Karpas-422 (cell line): ENCODE data around the gene OPRM1. TPM values are rescaled to one million over a fixed set of nuclear protein-coding genes. Genes with fewer than 3 reads are reported as not detected.
"Not testable (repeated sequence)": the region's sequence is repeated elsewhere in the genome, so short reads cannot be mapped to it uniquely, and the experiment has no call there.

Source experiments
- DNase-seq: peaks from one replicate; pipeline ENCODE4 v3.0.0-alpha.2; 2015
- H2AFZ ChIP-seq: fragments of 200-600 bp; sonication (generic); 2 replicates; pipeline ENCODE4 v1.6.1; 2014; ENCODE audit warnings: antibody characterized with exemption, low read length, mixed read lengths
- H3K27ac ChIP-seq: fragments of 200-600 bp; sonication (generic); 2 replicates; pipeline ENCODE4 v1.5.1; 2014; ENCODE audit warnings: mild to moderate bottlenecking, low read length, moderate library complexity
- H3K27me3 ChIP-seq: fragments of 200-600 bp; sonication (generic); 2 replicates; pipeline ENCODE4 v1.6.1; 2014; ENCODE audit warnings: low read length, mixed read lengths
- H3K36me3 ChIP-seq: fragments of 200-600 bp; sonication (generic); 2 replicates; pipeline ENCODE4 v1.6.1; 2014; ENCODE audit warnings: low read length, mixed read lengths; ENCODE audit not compliant: insufficient read depth
- H3K4me1 ChIP-seq: fragments of 200-600 bp; sonication (generic); 2 replicates; pipeline ENCODE4 v1.6.1; 2014; ENCODE audit warnings: mild to moderate bottlenecking, low read length, mixed read lengths
- H3K4me2 ChIP-seq: fragments of 200-600 bp; sonication (generic); 2 replicates; pipeline ENCODE4 v1.6.1; 2014; ENCODE audit warnings: low read length, low read depth, mild to moderate bottlenecking; ENCODE audit not compliant: poor library complexity, severe bottlenecking
- H3K4me3 ChIP-seq: fragments of 200-600 bp; sonication (generic); 2 replicates; pipeline ENCODE4 v1.5.1; 2014; ENCODE audit warnings: mild to moderate bottlenecking, antibody characterized with exemption, low read length, mixed read lengths
- H3K79me2 ChIP-seq: fragments of 200-600 bp; sonication (generic); 2 replicates; pipeline ENCODE4 v1.6.1; 2014; ENCODE audit warnings: mild to moderate bottlenecking, low read length, mixed read lengths
- H3K9ac ChIP-seq: fragments of 200-600 bp; sonication (generic); 2 replicates; pipeline ENCODE4 v1.6.0; 2014; ENCODE audit warnings: low read length
- H3K9me2 ChIP-seq: fragments of 200-600 bp; sonication (generic), shearing (Covaris generic); replicated peaks from 2 replicates; pipeline ENCODE4 v1.6.0; 2014; ENCODE audit warnings: mild to moderate bottlenecking, low read length, moderate library complexity; ENCODE audit not compliant: insufficient read depth
- H3K9me3 ChIP-seq: fragments of 300-700, 200-600 bp; sonication (generic); 2 replicates; pipeline ENCODE4 v1.6.1; 2014; ENCODE audit warnings: low read length, mixed read lengths
- H4K20me1 ChIP-seq: fragments of 200-600 bp; sonication (generic); 2 replicates; pipeline ENCODE4 v1.6.1; 2014; ENCODE audit warnings: mild to moderate bottlenecking, antibody characterized with exemption, low read length, low read depth; ENCODE audit not compliant: insufficient read depth
- total RNA-seq: library from RNA; depleted of rRNA; stranded (reverse); fragments of >200 nt; shearing (Covaris generic); gene quantifications from 2 replicates; pipeline ENCODE4 v1.2.3, GENCODE V29; 2014; ENCODE audit warnings: low replicate concordance

The OPRM1 gene
- total RNA-seq, 1 experiment from 2014 or later = not detected

- H3K4me2 ChIP-seq = no peak overlapping the region
- no peaks in the 10 kb centered on the region for H3K36me3 ChIP-seq
- no peak overlapping the region for H3K4me3 ChIP-seq
- DNase-seq = no peak
- H3K27me3 ChIP-seq = no peaks in the 10 kb centered on the region
- no peaks in the 10 kb centered on the region for H4K20me1 ChIP-seq
- H3K27ac ChIP-seq = no peak overlapping the region
- H3K79me2 ChIP-seq = no peaks in the 10 kb centered on the region
- H3K9ac ChIP-seq = no peak overlapping the region
- H2AFZ ChIP-seq = no peak overlapping the region
- no peaks in the 10 kb centered on the region for H3K9me2 ChIP-seq
- no peaks in the 10 kb centered on the region for H3K9me3 ChIP-seq
- H3K4me1 ChIP-seq = peaks cover 4% of the 10 kb centered on the region; the same call in 1 of the 2 replicates
Measured at GRCh38 chr6:154233383-154233782, 194.3 kb downstream of the OPRM1 start.

DNA sequence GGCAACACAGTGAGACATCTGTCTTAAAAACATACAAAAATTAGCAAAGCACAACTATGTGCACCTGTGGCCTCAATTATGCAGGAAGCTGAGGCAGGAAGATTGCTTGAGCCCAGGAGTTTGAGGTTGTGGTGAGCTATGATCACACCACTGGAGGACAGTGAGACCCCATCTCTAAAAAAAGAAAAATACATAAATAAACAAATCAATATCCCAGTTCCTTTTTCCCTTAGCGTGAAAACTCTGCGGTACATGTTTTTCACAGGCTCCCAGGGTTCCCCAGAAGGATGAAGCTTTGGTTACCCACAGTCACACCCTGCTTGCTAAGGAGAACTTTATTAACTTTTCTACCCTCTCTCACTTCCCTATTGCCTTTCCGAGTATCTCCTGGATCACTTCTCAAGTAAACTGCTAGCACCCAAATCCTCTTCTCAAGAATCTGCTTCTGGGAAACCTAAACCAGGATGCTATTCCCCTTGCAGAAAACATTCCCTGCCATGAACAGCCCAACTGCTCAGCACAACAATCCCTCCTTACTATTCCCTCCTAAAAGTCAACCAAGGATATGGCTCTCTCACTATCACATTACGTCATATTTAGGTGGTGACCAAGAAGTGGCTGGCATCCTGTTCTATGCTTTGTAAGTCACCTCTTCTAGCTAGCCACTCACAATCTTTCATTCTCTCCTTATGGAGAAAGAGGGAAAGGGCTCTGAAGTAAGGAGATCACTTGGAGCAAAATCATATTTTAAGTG is 195.2 kb downstream of the OPRM1 start:
- H3K9me3 ChIP-seq = no peaks in the 10 kb centered on the region
- H3K4me1 ChIP-seq = peaks cover 4% of the 10 kb centered on the region; the same call in 1 of the 2 replicates
- no peaks in the 10 kb centered on the region for H3K36me3 ChIP-seq
- no peak overlapping the region for H3K9ac ChIP-seq
- no peak overlapping the region for H3K4me2 ChIP-seq
- DNase-seq = no peak
- no peak overlapping the region for H3K4me3 ChIP-seq
- H3K9me2 ChIP-seq = no peaks in the 10 kb centered on the region
- H3K27me3 ChIP-seq = no peaks in the 10 kb centered on the region
- no peaks in the 10 kb centered on the region for H4K20me1 ChIP-seq
- H3K27ac ChIP-seq = no peak overlapping the region
- H3K79me2 ChIP-seq = no peaks in the 10 kb centered on the region
- no peak overlapping the region for H2AFZ ChIP-seq

- Histone ChIP-seq H3K4me3 (no peak overlapping the region), H3K4me2 (no peak overlapping the region), H3K27ac (no peak overlapping the region), H3K9me3 (no peaks in the 10 kb centered on the region), H3K9ac (no peak overlapping the region), H2AFZ (no peak overlapping the region), H3K27me3 (no peaks in the 10 kb centered on the region), H3K9me2 (no peaks in the 10 kb centered on the region), H3K79me2 (no peaks in the 10 kb centered on the region), H3K4me1 (no peaks in the 10 kb centered on the region), H3K36me3 (no peaks in the 10 kb centered on the region), H4K20me1 (no peaks in the 10 kb centered on the region)
- no peak for DNase-seq
Measured at GRCh38 chr6:154236646-154237301, 197.7 kb downstream of the OPRM1 start.

DNA sequence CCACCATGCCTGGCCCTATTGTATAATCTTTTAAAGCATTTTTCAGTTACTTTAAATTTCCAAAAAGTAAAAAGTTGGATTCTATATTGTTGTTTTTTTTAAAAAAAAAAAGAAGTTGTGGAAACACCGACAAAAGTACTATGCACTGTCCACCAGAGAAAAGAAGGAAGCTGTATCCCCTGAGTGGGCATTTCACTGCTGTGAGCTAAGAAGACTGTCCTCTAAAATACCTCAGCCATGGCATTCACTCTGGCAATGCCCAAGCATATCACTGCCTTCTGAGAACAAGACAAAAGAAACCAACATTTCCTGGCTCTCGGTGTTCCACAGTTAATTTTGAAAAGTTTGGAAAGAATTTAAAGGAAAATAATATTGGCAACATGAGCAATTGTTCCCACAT is 199.8 kb downstream of the OPRM1 start:
- H2AFZ ChIP-seq = no peak overlapping the region
- no peaks in the 10 kb centered on the region for H4K20me1 ChIP-seq
- H3K9ac ChIP-seq = no peak overlapping the region
- DNase-seq = no peak
- H3K27ac ChIP-seq = no peak overlapping the region
- H3K79me2 ChIP-seq = no peaks in the 10 kb centered on the region
- H3K4me3 ChIP-seq = no peak overlapping the region
- H3K36me3 ChIP-seq = no peaks in the 10 kb centered on the region
- no peak overlapping the region for H3K4me2 ChIP-seq
- no peaks in the 10 kb centered on the region for H3K9me2 ChIP-seq
- no peaks in the 10 kb centered on the region for H3K4me1 ChIP-seq
- H3K27me3 ChIP-seq = no peaks in the 10 kb centered on the region
- H3K9me3 ChIP-seq = no peaks in the 10 kb centered on the region

GRCh38 chr6:154239392-154239791 is 200.4 kb downstream of the OPRM1 start:
- Histone ChIP-seq H3K27me3 (no peaks in the 10 kb centered on the region), H3K9me3 (no peaks in the 10 kb centered on the region), H4K20me1 (no peaks in the 10 kb centered on the region), H3K9me2 (no peaks in the 10 kb centered on the region), H3K79me2 (no peaks in the 10 kb centered on the region), H3K27ac (no peak overlapping the region), H3K36me3 (no peaks in the 10 kb centered on the region), H3K4me2 (no peak overlapping the region), H3K4me1 (no peaks in the 10 kb centered on the region), H2AFZ (no peak overlapping the region), H3K9ac (no peak overlapping the region), H3K4me3 (no peak overlapping the region)
- DNase-seq = no peak

- H3K9me3 ChIP-seq, DNase-seq, H4K20me1 ChIP-seq, H3K36me3 ChIP-seq, H3K4me2 ChIP-seq, H3K9ac ChIP-seq, H3K27ac ChIP-seq, H3K9me2 ChIP-seq, H3K4me3 ChIP-seq, H3K4me1 ChIP-seq, H3K27me3 ChIP-seq, H3K79me2 ChIP-seq, H2AFZ ChIP-seq: not testable (repeated sequence)
Measured at GRCh38 chr6:154241061-154241460, 202.0 kb downstream of the OPRM1 start.

GRCh38 chr6:154241581-154241980 is 202.5 kb downstream of the OPRM1 start:
- Histone ChIP-seq H2AFZ (no peak overlapping the region), H3K4me2 (no peak overlapping the region), H3K9ac (no peak overlapping the region), H3K9me2 (no peaks in the 10 kb centered on the region), H3K9me3 (no peaks in the 10 kb centered on the region), H3K36me3 (no peaks in the 10 kb centered on the region), H3K27me3 (no peaks in the 10 kb centered on the region), H3K4me1 (no peaks in the 10 kb centered on the region), H3K79me2 (no peaks in the 10 kb centered on the region), H3K4me3 (no peak overlapping the region), H3K27ac (no peak overlapping the region), H4K20me1 (no peaks in the 10 kb centered on the region)
- DNase-seq = no peak

- Histone ChIP-seq H3K79me2 (no peaks in the 10 kb centered on the region), H3K27ac (no peak overlapping the region), H2AFZ (no peak overlapping the region), H3K9ac (no peak overlapping the region), H3K4me1 (no peaks in the 10 kb centered on the region), H4K20me1 (no peaks in the 10 kb centered on the region), H3K36me3 (no peaks in the 10 kb centered on the region), H3K9me2 (no peaks in the 10 kb centered on the region), H3K27me3 (no peaks in the 10 kb centered on the region), H3K4me3 (no peak overlapping the region), H3K4me2 (no peak overlapping the region), H3K9me3 (no peaks in the 10 kb centered on the region)
- DNase-seq = no peak
Measured at GRCh38 chr6:154242617-154243357, 203.7 kb downstream of the OPRM1 start.
